Erythroblast (primary cell): ENCODE results near the gene ZNF507.

ENCODE experiments used
- GATA1 ChIP-seq: IDR thresholded peaks from 2 replicates; pipeline ENCODE4 v1.6.1; 2011; ENCODE audit warnings: low read depth, mild to moderate bottlenecking, control low read depth, low read length, moderate library complexity
- POLR2A ChIP-seq: IDR thresholded peaks from 2 replicates; pipeline ENCODE4 v1.6.1; 2011; ENCODE audit warnings: mild to moderate bottlenecking, low read length

GRCh38 chr19:32367948-32368536 lies 22.6 kb downstream of the ZNF507 start:
- TF ChIP-seq POLR2A (no peak), GATA1 (no peak)
